Cardiac muscle cell (in vitro differentiated cells and primary cell): ENCODE results near the gene GRAMD4. TPM values are rescaled to one million over a fixed set of nuclear protein-coding genes. Genes with fewer than 3 reads are reported as not detected.

Experiments used
- DNase-seq, 2 donors: peaks; one replicate each; pipeline versions ENCODE4 v3.0.0 to v3.0.0-alpha.2; 2010 to 2017; ENCODE audit warnings: low read depth in 1 of 2, low spot score in 1 of 2
- H3K27ac ChIP-seq: fragments of 200-600 bp; sonication (generic); 2 replicates; pipeline ENCODE4 v1.5.1; 2016
- H3K27me3 ChIP-seq: fragments of 200-600 bp; sonication (generic); 2 replicates; pipeline ENCODE4 v1.6.0; 2016; ENCODE audit warnings: control low read depth
- H3K36me3 ChIP-seq: fragments of 200-600 bp; sonication (generic); 2 replicates; pipeline ENCODE4 v1.5.1; 2016; ENCODE audit warnings: control low read depth
- H3K4me1 ChIP-seq: fragments of 200-600 bp; sonication (generic); 2 replicates; pipeline ENCODE4 v1.8.1; 2017; ENCODE audit warnings: low read depth, mild to moderate bottlenecking, mixed run types
- H3K4me3 ChIP-seq: fragments of 200-600 bp; sonication (generic); 2 replicates; pipeline ENCODE4 v1.5.1; 2016; ENCODE audit warnings: mild to moderate bottlenecking
- H3K9me3 ChIP-seq: fragments of 200-600 bp; sonication (generic); 2 replicates; pipeline ENCODE4 v1.5.1; 2017; ENCODE audit warnings: low read depth, mild to moderate bottlenecking, control low read depth
- polyA plus RNA-seq: library from polyadenylated mRNA; unstranded; fragments of >200 nt; fragmentation: Nextera tagmentation; extraction: Ambion mirVana; gene quantifications from 2 replicates; pipeline ENCODE4 v1.2.1, GENCODE V29; 2016
- total RNA-seq: library from RNA; depleted of rRNA; stranded (reverse); fragments of >200 nt; gene quantifications from 2 replicates; pipeline ENCODE4 v1.2.3, GENCODE V29; 2016
- TF ChIP-seq, protein P1 (sequence below): IDR thresholded peaks from 2 replicates; pipeline ENCODE4 v1.5.1; 2012; ENCODE audit warnings: low read depth, mild to moderate bottlenecking, low read length

The GRAMD4 gene
- total and polyA plus RNA-seq, 2 experiments from 2014 or later = 49.3 to 51.8 TPM

DNA sequence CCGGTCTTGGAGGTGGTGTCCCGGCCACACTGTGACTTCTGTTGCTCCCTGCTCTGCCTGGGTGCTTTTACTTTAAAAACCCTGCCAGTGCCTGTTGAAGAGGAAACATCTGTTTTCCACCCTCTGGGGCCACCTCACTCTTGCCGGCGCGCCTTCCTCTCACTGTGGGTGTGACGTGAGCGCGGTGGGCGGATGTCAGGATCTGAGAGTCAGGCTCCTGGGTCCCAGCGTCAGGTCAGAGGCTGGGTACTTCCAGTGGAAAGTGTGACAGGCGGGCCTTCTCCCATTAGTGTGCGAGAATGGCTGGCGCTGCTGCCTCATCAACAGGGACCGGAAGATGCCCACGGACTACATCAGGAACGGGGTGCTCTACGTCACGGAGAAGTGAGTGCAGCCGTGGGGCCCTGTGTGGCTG, 54.2 kb downstream of the GRAMD4 start:
- no peaks in the 10 kb centered on the region for H3K27me3 ChIP-seq
- H3K4me3 ChIP-seq = no peak overlapping the region
- no peak overlapping the region for H3K27ac ChIP-seq
- no peaks in the 10 kb centered on the region for H3K36me3 ChIP-seq
- H3K9me3 ChIP-seq = no peaks in the 10 kb centered on the region
- no peak for DNase-seq
- TF ChIP-seq, protein P1, sequence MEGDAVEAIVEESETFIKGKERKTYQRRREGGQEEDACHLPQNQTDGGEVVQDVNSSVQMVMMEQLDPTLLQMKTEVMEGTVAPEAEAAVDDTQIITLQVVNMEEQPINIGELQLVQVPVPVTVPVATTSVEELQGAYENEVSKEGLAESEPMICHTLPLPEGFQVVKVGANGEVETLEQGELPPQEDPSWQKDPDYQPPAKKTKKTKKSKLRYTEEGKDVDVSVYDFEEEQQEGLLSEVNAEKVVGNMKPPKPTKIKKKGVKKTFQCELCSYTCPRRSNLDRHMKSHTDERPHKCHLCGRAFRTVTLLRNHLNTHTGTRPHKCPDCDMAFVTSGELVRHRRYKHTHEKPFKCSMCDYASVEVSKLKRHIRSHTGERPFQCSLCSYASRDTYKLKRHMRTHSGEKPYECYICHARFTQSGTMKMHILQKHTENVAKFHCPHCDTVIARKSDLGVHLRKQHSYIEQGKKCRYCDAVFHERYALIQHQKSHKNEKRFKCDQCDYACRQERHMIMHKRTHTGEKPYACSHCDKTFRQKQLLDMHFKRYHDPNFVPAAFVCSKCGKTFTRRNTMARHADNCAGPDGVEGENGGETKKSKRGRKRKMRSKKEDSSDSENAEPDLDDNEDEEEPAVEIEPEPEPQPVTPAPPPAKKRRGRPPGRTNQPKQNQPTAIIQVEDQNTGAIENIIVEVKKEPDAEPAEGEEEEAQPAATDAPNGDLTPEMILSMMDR = no peak
- peaks cover 3% of the 10 kb centered on the region for H3K4me1 ChIP-seq

DNA sequence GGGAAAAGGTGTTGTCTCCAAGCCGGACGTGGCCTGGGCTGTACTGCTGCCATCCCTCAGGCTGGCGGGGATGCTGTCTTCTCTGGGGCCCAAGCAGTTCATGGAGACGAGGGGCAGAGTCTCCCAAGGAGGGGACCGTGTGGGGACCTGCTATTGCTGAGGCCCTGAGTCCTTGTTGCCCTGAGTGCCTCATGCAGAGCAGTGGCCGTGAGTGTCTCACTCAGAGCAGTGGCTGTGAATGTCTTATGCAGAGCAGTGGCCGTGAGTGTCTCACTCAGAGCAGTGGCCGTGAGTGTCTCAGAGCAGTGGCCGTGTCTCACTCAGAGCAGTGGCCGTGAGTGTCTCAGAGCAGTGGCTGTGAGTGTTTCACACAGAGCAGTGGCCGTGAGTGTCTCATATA, 54.7 kb downstream of the GRAMD4 start:
- H3K27me3 ChIP-seq = no peaks in the 10 kb centered on the region
- no peaks in the 10 kb centered on the region for H3K36me3 ChIP-seq
- TF ChIP-seq, protein P1 = no peak
- H3K4me1 ChIP-seq = peaks cover 3% of the 10 kb centered on the region
- no peaks in the 10 kb centered on the region for H3K9me3 ChIP-seq
- no peak overlapping the region for H3K27ac ChIP-seq
- DNase-seq = no peak
- no peak overlapping the region for H3K4me3 ChIP-seq

DNA sequence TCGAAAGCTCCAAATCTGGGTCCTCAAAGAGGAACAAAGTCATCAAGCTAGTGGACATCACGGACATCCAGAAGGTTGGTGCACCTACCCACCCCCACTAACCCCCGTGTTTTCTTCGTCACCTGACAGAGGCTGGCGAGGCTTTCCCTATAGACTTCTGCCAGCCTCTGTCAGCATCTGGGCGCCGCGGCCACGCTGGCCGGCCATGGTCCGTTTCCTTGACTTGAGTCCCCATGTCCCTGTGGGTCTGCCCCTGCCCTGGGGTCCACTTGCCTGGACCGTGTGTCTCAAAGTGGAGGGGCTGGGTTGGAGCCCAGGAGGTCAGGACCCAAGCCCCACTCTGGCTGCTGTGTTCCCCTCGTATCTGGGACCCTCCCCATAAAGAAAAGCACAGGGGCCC, 55.3 kb downstream of the GRAMD4 start:
- H3K4me1 ChIP-seq = peaks cover 3% of the 10 kb centered on the region
- TF ChIP-seq, protein P1 = no peak
- H3K4me3 ChIP-seq = no peak overlapping the region
- H3K9me3 ChIP-seq = no peaks in the 10 kb centered on the region
- no peak overlapping the region for H3K27ac ChIP-seq
- H3K36me3 ChIP-seq = no peaks in the 10 kb centered on the region
- DNase-seq = no peak
- no peaks in the 10 kb centered on the region for H3K27me3 ChIP-seq

DNA sequence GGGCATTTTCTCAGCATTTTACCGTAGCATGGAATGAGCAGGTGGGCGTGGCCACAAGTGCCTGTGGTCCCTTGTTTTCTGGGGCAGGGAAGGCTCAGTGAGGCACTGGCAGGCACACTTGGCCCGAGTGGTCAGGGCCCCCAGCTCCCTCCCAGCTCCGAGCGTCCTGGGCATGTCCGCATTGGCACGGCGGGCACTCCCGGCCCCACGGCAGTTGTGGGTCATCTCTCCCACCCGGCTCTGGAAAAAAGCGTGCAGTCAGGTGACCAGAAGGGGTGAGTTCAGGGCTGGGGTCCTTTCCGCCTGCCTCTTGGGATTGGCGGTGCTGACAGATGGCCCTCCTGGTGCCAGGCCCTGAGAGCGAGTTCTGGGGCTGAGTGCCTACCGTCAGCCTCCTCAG, 55.8 kb downstream of the GRAMD4 start:
- Histone ChIP-seq H3K36me3 (no peaks in the 10 kb centered on the region), H3K27me3 (no peaks in the 10 kb centered on the region), H3K9me3 (no peaks in the 10 kb centered on the region), H3K27ac (no peak overlapping the region), H3K4me3 (no peak overlapping the region), H3K4me1 (peaks cover 3% of the 10 kb centered on the region)
- no peak for DNase-seq
- TF ChIP-seq, protein P1 = no peak

DNA sequence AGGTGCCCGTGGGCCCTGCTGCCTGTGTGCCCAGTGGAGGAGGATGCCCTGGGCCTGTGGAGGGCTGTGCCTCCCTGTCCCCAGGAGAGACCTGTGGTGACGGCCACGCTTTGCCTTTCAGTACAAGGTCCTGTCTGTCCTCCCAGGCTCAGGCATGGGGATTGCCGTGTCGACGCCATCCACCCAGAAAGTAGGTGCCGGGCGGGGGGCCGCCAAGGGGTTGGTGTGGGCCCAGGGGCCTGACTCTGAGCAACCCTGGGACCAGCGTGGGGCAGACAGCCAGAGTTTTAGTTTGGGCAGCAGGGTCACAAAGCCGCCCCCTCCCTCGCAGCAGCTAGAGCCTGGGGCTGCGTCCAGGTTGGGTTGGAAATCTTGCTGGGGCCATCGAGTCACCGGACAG, 56.3 kb downstream of the GRAMD4 start:
- no peak for DNase-seq
- Histone ChIP-seq H3K27me3 (no peaks in the 10 kb centered on the region), H3K4me1 (peaks cover 3% of the 10 kb centered on the region), H3K9me3 (no peaks in the 10 kb centered on the region), H3K4me3 (no peak overlapping the region), H3K36me3 (no peaks in the 10 kb centered on the region), H3K27ac (no peak overlapping the region)
- TF ChIP-seq, protein P1 = no peak

DNA sequence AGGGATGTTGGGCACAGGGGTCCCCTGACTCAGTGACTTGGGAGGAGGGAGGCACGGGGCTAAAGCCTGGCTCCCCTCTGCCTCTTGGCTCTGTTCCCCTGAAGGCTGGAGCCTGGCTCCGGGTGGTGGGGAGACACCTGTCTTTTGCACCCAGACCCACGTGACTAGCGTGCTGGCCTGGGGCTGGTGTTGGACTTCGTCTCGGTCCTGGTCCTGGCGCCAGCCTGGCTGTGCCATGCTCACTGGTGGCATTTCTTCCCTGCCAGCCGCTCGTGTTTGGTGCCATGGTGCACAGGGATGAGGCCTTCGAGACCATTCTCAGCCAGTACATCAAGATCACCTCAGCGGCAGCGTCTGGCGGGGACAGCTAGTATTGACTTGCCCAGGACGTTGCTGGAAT, 56.7 kb downstream of the GRAMD4 start:
- no peak for DNase-seq
- no peak overlapping the region for H3K27ac ChIP-seq
- H3K27me3 ChIP-seq = no peaks in the 10 kb centered on the region
- no peak overlapping the region for H3K4me3 ChIP-seq
- H3K9me3 ChIP-seq = no peaks in the 10 kb centered on the region
- H3K36me3 ChIP-seq = no peaks in the 10 kb centered on the region
- TF ChIP-seq, protein P1 = no peak
- H3K4me1 ChIP-seq = no peaks in the 10 kb centered on the region
